H1 (cell line): ENCODE data around the gene KCNMA1. TPM values are rescaled to one million over a fixed set of nuclear protein-coding genes. Genes with fewer than 3 reads are reported as not detected.

ENCODE experiments used
- CTCF ChIA-PET: fragments of 300-600 bp; sonication (Branson Sonifier 250); formaldehyde crosslinking; loops from one replicate; lab custom pipeline; 2021; ENCODE audit not compliant: partially characterized antibody; lab: Charles Lee
- POLR2A ChIA-PET: fragments of 300-600 bp; sonication (Branson Sonifier 250); formaldehyde crosslinking; loops from one replicate; lab custom pipeline; 2021; ENCODE audit warnings: inconsistent platforms; ENCODE audit not compliant: partially characterized antibody; lab: Charles Lee
- DNase-seq, 2 experiments: peaks; one replicate each; pipeline versions ENCODE4 v3.0.0 to v3.0.0-alpha.2; 2010 to 2022; ENCODE audit warnings: low spot score in 2 of 2, low read depth in 1 of 2, mixed read lengths in 1 of 2
- FAIRE-seq: peaks from 2 replicates; lab custom pipeline; 2011; peaks lifted over from hg19 to GRCh38; lab: Jason Lieb, UNC
- H2AFZ ChIP-seq: 2 replicates; pipeline ENCODE4 v1.8.1; 2012; ENCODE audit warnings: low read length, inconsistent platforms
- H2AK5ac ChIP-seq: 2 replicates; pipeline ENCODE4 v1.6.1; 2013; ENCODE audit warnings: low read depth, low read length
- H2BK120ac ChIP-seq: replicated peaks from 2 replicates; pipeline ENCODE3; 2013; ENCODE audit warnings: low read depth, low read length, inconsistent platforms
- H2BK12ac ChIP-seq: 2 replicates; pipeline ENCODE4 v1.6.1; 2013; ENCODE audit warnings: low read depth, low read length
- H2BK15ac ChIP-seq: 2 replicates; pipeline ENCODE4 v1.6.1; 2013; ENCODE audit warnings: low read length
- H2BK20ac ChIP-seq: 2 replicates; pipeline ENCODE4 v1.6.1; 2013; ENCODE audit warnings: low read length
- H2BK5ac ChIP-seq: 2 replicates; pipeline ENCODE4 v1.6.1; 2013; ENCODE audit warnings: low read depth, low read length
- H3K14ac ChIP-seq: 2 replicates; pipeline ENCODE4 v1.6.1; 2013; ENCODE audit warnings: inconsistent platforms; ENCODE audit not compliant: insufficient read length
- H3K18ac ChIP-seq: 2 replicates; pipeline ENCODE4 v1.6.1; 2013; ENCODE audit warnings: low read length; ENCODE audit errors: extremely low read depth
- H3K23ac ChIP-seq: 2 replicates; pipeline ENCODE4 v1.6.1; 2013; ENCODE audit warnings: inconsistent platforms; ENCODE audit not compliant: insufficient read length
- H3K23me2 ChIP-seq: 2 replicates; pipeline ENCODE4 v1.6.1; 2013; ENCODE audit warnings: low read depth, low read length
- H3K27ac ChIP-seq: 2 replicates; pipeline ENCODE4 v1.6.1; 2011; ENCODE audit warnings: low read depth, low read length, inconsistent platforms
- H3K27me3 ChIP-seq, 4 experiments: replicated peaks in 1 of 4; 1 replicate in 1 of 4; 2 replicates in 3 of 4; pipeline versions ENCODE4 v1.6.1 to v1.8.1; 2011 to 2013; ENCODE audit warnings: low read length in 3 of 4, mild to moderate bottlenecking in 3 of 4, inconsistent platforms in 2 of 4, mixed read lengths in 2 of 4, moderate library complexity in 1 of 4; ENCODE audit not compliant: control insufficient read depth in 3 of 4, insufficient read depth in 3 of 4; ENCODE audit errors: extremely low read depth in 1 of 4
- H3K36me3 ChIP-seq, 4 experiments: 2 replicates each; pipeline versions ENCODE4 v1.6.1 to v1.8.1; 2011 to 2013; ENCODE audit warnings: mild to moderate bottlenecking in 4 of 4, low read length in 3 of 4, moderate library complexity in 2 of 4, control low read depth in 1 of 4, inconsistent platforms in 1 of 4; ENCODE audit not compliant: insufficient read depth in 4 of 4, control insufficient read depth in 2 of 4
- H3K4ac ChIP-seq: replicated peaks from 2 replicates; pipeline ENCODE3; 2013; ENCODE audit warnings: low read length, low read depth, mixed read lengths, inconsistent platforms; ENCODE audit not compliant: insufficient read length
- H3K4me1 ChIP-seq, 4 experiments: replicated peaks in 1 of 4; 1 replicate in 1 of 4; 2 replicates in 3 of 4; pipeline versions ENCODE4 v1.6.1 to v1.8.1; 2011 to 2013; ENCODE audit warnings: low read length in 3 of 4, inconsistent platforms in 2 of 4, mixed read lengths in 1 of 4; ENCODE audit not compliant: insufficient read depth in 4 of 4, control insufficient read depth in 3 of 4
- H3K4me2 ChIP-seq, 2 experiments: 2 replicates each; pipeline versions ENCODE4 v1.6.1 to v1.8.1; 2011 to 2013; ENCODE audit warnings: low read depth in 2 of 2, low read length in 2 of 2, control low read depth in 1 of 2, inconsistent platforms in 1 of 2, mild to moderate bottlenecking in 1 of 2; ENCODE audit not compliant: insufficient read depth in 1 of 2
- H3K4me3 ChIP-seq, 4 experiments: fragments of 200-600, 300-600 bp in 1 of 4; sonication (generic), shearing (Covaris generic), sonication (Bioruptor Twin) in 1 of 4; 2 replicates each; pipeline versions ENCODE4 v1.5.1 to v1.8.1; 2011 to 2016; ENCODE audit warnings: low read length in 4 of 4, low read depth in 3 of 4, control low read depth in 2 of 4, inconsistent platforms in 2 of 4, mild to moderate bottlenecking in 2 of 4, mixed read lengths in 1 of 4, moderate library complexity in 1 of 4; ENCODE audit not compliant: insufficient read depth in 2 of 4; ENCODE audit errors: extremely low read depth in 1 of 4
- H3K56ac ChIP-seq: replicated peaks from 2 replicates; pipeline ENCODE3; 2013; ENCODE audit warnings: low read depth, mild to moderate bottlenecking, mixed read lengths, low read length, inconsistent platforms; ENCODE audit not compliant: insufficient read length
- H3K79me1 ChIP-seq: 2 replicates; pipeline ENCODE4 v1.6.1; 2013; ENCODE audit warnings: low read depth, low read length, control low read depth
- H3K79me2 ChIP-seq, 2 experiments: 2 replicates each; pipeline versions ENCODE4 v1.6.1 to v1.8.1; 2012 to 2013; ENCODE audit warnings: low read length in 2 of 2, mild to moderate bottlenecking in 2 of 2, inconsistent platforms in 1 of 2; ENCODE audit not compliant: insufficient read depth in 2 of 2, control insufficient read depth in 1 of 2
- H3K9ac ChIP-seq, 4 experiments: replicated peaks in 1 of 4; 1 replicate in 1 of 4; 2 replicates in 3 of 4; pipeline versions ENCODE4 v1.6.1 to v1.8.1; 2011 to 2013; ENCODE audit warnings: low read depth in 3 of 4, low read length in 3 of 4, control low read depth in 2 of 4, mild to moderate bottlenecking in 2 of 4, moderate library complexity in 2 of 4, inconsistent platforms in 1 of 4; ENCODE audit errors: extremely low read depth in 1 of 4
- H3K9me3 ChIP-seq, 2 experiments: 2 replicates each; pipeline versions ENCODE4 v1.6.1 to v1.8.1; 2012 to 2013; ENCODE audit warnings: mild to moderate bottlenecking in 2 of 2, moderate library complexity in 2 of 2, control low read depth in 1 of 2, inconsistent platforms in 1 of 2, low read depth in 1 of 2, low read length in 1 of 2, mixed read lengths in 1 of 2; ENCODE audit not compliant: insufficient read depth in 2 of 2
- H4K20me1 ChIP-seq, 2 experiments: replicated peaks in 1 of 2; 2 replicates each; pipeline versions ENCODE3 to v1.8.1; 2011 to 2013; ENCODE audit warnings: inconsistent platforms in 2 of 2, low read length in 2 of 2, mild to moderate bottlenecking in 1 of 2; ENCODE audit not compliant: insufficient read depth in 2 of 2, control insufficient read depth in 1 of 2
- H4K5ac ChIP-seq: 2 replicates; pipeline ENCODE4 v1.6.1; 2013; ENCODE audit warnings: low read length, low read depth, mixed read lengths, inconsistent platforms; ENCODE audit not compliant: insufficient read length
- H4K8ac ChIP-seq: 2 replicates; pipeline ENCODE4 v1.8.0; 2013; ENCODE audit warnings: mild to moderate bottlenecking, moderate library complexity, low read length, inconsistent platforms; ENCODE audit not compliant: insufficient read depth; ENCODE audit errors: extremely low read depth
- H4K91ac ChIP-seq: replicated peaks from 2 replicates; pipeline ENCODE3; 2013; ENCODE audit warnings: low read length, mixed read lengths, inconsistent platforms; ENCODE audit not compliant: insufficient read length
- BACH1 ChIP-seq: IDR thresholded peaks from 2 replicates; pipeline ENCODE4 v1.6.1; 2012; ENCODE audit warnings: low read length, improper control_type of control experiment
- BRCA1 ChIP-seq: IDR thresholded peaks from 2 replicates; pipeline ENCODE4 v1.6.1; 2012; ENCODE audit warnings: low read depth, low read length, improper control_type of control experiment
- CBX8 ChIP-seq: fragments of 300-800, 300-1000 bp; sonication (generic); IDR thresholded peaks from 2 replicates; pipeline ENCODE4 v1.7.1; 2016; ENCODE audit warnings: low read depth, low read length, borderline replicate concordance
- CREB1 ChIP-seq: IDR thresholded peaks from 2 replicates; pipeline ENCODE4 v1.6.1; 2012; ENCODE audit warnings: inconsistent platforms
- CTBP2 ChIP-seq: IDR thresholded peaks from 2 replicates; pipeline ENCODE4 v1.7.0; 2011; ENCODE audit warnings: borderline replicate concordance, mild to moderate bottlenecking, moderate library complexity, mixed read lengths, low read length; ENCODE audit not compliant: insufficient read depth, insufficient read length
- E2F6 ChIP-seq: IDR thresholded peaks from 2 replicates; pipeline ENCODE4 v1.6.1; 2012; ENCODE audit warnings: inconsistent platforms
- EGR1 ChIP-seq: IDR thresholded peaks from 2 replicates; pipeline ENCODE4 v1.6.1; 2011; ENCODE audit warnings: low read depth, low read length, borderline replicate concordance
- JUN ChIP-seq: IDR thresholded peaks from 2 replicates; pipeline ENCODE4 v1.6.1; 2011; ENCODE audit warnings: low read depth, mild to moderate bottlenecking, improper control_type of control experiment, low read length
- POLR2A ChIP-seq, 2 experiments: IDR thresholded peaks; 1 replicate in 1 of 2; 2 replicates in 1 of 2; pipeline ENCODE4 v1.6.1; 2011; ENCODE audit warnings: low read depth in 2 of 2, low read length in 2 of 2, mild to moderate bottlenecking in 2 of 2; ENCODE audit errors: control extremely low read depth in 1 of 2
- RXRA ChIP-seq: IDR thresholded peaks from 2 replicates; pipeline ENCODE4 v1.6.1; 2011; ENCODE audit warnings: low read depth, mild to moderate bottlenecking, low read length, moderate library complexity; ENCODE audit not compliant: insufficient read depth
- SP4 ChIP-seq: IDR thresholded peaks from 2 replicates; pipeline ENCODE4 v1.6.1; 2012; ENCODE audit warnings: low read length, inconsistent platforms
- TAF7 ChIP-seq: optimal IDR thresholded peaks from 2 replicates; pipeline ENCODE3; 2011; ENCODE audit warnings: low read depth, mild to moderate bottlenecking, inconsistent platforms, low read length, moderate library complexity, borderline replicate concordance
- ZNF274 ChIP-seq: IDR thresholded peaks from 2 replicates; pipeline ENCODE4 v1.7.0; 2012; ENCODE audit warnings: low read length, borderline replicate concordance; ENCODE audit errors: extremely low read depth
- WGBS, 2 experiments: shearing (Covaris generic) in 1 of 2; methylation state at CpG; one replicate each; pipeline versions ENCODE4 v1.1.6 to v1.1.7; 2013 to 2015; ENCODE audit warnings: low lambda C conversion rate in 2 of 2, mixed read lengths in 2 of 2, inconsistent platforms in 1 of 2, low coverage in 1 of 2, missing lambda C conversion rate in 1 of 2; ENCODE audit not compliant: insufficient replicate concordance in 2 of 2, insufficient coverage in 1 of 2, insufficient read length in 1 of 2; ENCODE audit errors: extremely low coverage in 1 of 2, missing lambda C conversion rate in 1 of 2; 5-methylcytosine and 5-hydroxymethylcytosine counted together
- polyA plus RNA-seq, 7 experiments: library from polyadenylated mRNA; depleted of rRNA in 3 of 7; stranded (reverse) in 5 of 7; unstranded in 2 of 7; fragments of >200 nt in 5 of 7; fragments of 200-250 nt in 2 of 7; gene quantifications; 1 replicate in 5 of 7; 2 replicates in 1 of 7; 4 replicates in 1 of 7; pipeline versions ENCODE4 v1.2.1 to v1.2.3, GENCODE V29; 2011 to 2013; ENCODE audit warnings: missing spikeins in 2 of 7, mixed read lengths in 2 of 7
- total RNA-seq: library from RNA; stranded (reverse); fragmentation: NEBNext Ultra II Directional; extraction: Animal tissue kit (Norgen Biotek cat#: 25700); gene quantifications from 2 replicates; pipeline ENCODE4 v1.2.1, GENCODE V29; 2021

The KCNMA1 gene
- total and polyA plus RNA-seq, 2 of the 8 experiments (the other 6 are each of a cell fraction or from before 2014, with no cell fraction given): 10.2 to 11.1 TPM

- H4K5ac ChIP-seq: no peak overlapping the region
- H3K4me3 ChIP-seq: no peak overlapping the region
- FAIRE-seq (no peak), DNase-seq (no peak)
- no peak overlapping the region for H3K18ac ChIP-seq
- H3K27ac ChIP-seq: no peak overlapping the region
- POLR2A ChIA-PET: no interaction called here
- WGBS, 2 experiments: 90% methylated on average over 2 of the region's 2 CpGs; no CpG with 5 or more reads in 1 of the 2 experiments
- no peak overlapping the region for H2AFZ ChIP-seq
- no peak overlapping the region for H2BK20ac ChIP-seq
- H2BK15ac ChIP-seq: no peak overlapping the region
- no peak overlapping the region for H3K14ac ChIP-seq
- no peak overlapping the region for H2BK120ac ChIP-seq
- no peak overlapping the region for H2BK5ac ChIP-seq
- H3K4ac ChIP-seq: no peak overlapping the region
- CTCF ChIA-PET: interaction anchor here (1.1 to 7.3 kb wide), 2 partner anchors 11 to 246 kb away, joined by 3 to 49 read pairs; no protein-coding TSS in a partner anchor
- H3K79me2 ChIP-seq: no peaks in the 10 kb centered on the region
- H4K91ac ChIP-seq: no peak overlapping the region
- H2AK5ac ChIP-seq: no peak overlapping the region
- H3K9ac ChIP-seq: no peak overlapping the region
- no peak overlapping the region for H4K8ac ChIP-seq
- peaks cover 0 to 4% (median 3%) of the 10 kb centered on the region in 4 experiments; a peak in 2 of 7 replicates for H3K4me1 ChIP-seq
- no peaks in the 10 kb centered on the region for H3K36me3 ChIP-seq
- no peak overlapping the region for H3K23ac ChIP-seq
- H3K4me2 ChIP-seq: no peak overlapping the region
- no peaks in the 10 kb centered on the region for H3K9me3 ChIP-seq
- H3K56ac ChIP-seq: no peak overlapping the region
- no peaks in the 10 kb centered on the region for H3K23me2 ChIP-seq
- H3K27me3 ChIP-seq: no peaks in the 10 kb centered on the region; a peak in 1 of 7 replicates
- no peak overlapping the region for H2BK12ac ChIP-seq
- H4K20me1 ChIP-seq: no peaks in the 10 kb centered on the region
- no peaks in the 10 kb centered on the region for H3K79me1 ChIP-seq
- TF ChIP-seq E2F6 (no peak), TAF7 (no peak), CTBP2 (no peak), CBX8 (no peak), BRCA1 (no peak), ZNF274 (no peak), BACH1 (no peak), SP4 (no peak), CREB1 (no peak), EGR1 (no peak), POLR2A (IDR thresholded peaks at IDR 0.05; ENCODE audit: control extremely low read depth in 1 of 2, low read depth in 2 of 2, low read length in 2 of 2) (no peak), JUN (no peak), RXRA (no peak)
These were observed 241.3 kb downstream of the KCNMA1 start for GRCh38 chr10:77396290-77396689.
